ENCODE results near the gene OCSTAMP.

DNA sequence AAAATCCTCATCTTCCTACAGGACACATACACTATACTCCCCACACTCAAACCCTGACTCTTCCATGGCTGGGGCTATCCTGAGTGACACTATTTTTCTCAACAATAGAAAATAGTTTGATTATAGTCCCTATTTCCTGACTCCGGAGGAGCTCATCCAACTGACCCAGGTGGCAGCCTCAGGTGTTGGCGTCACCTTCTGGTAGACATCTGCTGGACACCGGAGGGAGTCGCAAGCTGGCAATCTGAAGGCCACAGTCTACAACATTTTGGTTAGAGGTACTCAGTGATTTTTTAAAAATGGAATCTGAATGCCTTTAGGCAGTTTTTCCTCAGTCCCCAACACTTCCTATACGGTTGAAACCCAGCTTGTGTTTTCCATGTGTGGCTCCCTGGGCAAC is 32.2 kb upstream of the OCSTAMP start:
- TF ChIP-seq, protein P1, sequence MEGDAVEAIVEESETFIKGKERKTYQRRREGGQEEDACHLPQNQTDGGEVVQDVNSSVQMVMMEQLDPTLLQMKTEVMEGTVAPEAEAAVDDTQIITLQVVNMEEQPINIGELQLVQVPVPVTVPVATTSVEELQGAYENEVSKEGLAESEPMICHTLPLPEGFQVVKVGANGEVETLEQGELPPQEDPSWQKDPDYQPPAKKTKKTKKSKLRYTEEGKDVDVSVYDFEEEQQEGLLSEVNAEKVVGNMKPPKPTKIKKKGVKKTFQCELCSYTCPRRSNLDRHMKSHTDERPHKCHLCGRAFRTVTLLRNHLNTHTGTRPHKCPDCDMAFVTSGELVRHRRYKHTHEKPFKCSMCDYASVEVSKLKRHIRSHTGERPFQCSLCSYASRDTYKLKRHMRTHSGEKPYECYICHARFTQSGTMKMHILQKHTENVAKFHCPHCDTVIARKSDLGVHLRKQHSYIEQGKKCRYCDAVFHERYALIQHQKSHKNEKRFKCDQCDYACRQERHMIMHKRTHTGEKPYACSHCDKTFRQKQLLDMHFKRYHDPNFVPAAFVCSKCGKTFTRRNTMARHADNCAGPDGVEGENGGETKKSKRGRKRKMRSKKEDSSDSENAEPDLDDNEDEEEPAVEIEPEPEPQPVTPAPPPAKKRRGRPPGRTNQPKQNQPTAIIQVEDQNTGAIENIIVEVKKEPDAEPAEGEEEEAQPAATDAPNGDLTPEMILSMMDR (IDR thresholded peaks at IDR 0.05) = no peak
- no peak for TF ChIP-seq EZH2 (IDR thresholded peaks at IDR 0.05)
